Measurements from ENCODE around the gene AATF.

AATF gene

GRCh38 chr17:36942631-36943125 lies 6.1 kb upstream of the AATF start:
- DNase-seq: no peak

GRCh38 chr17:36943250-36944191 lies 5.2 kb upstream of the AATF start:
- DNase-seq: no peak

GRCh38 chr17:36944553-36944952 lies 4.2 kb upstream of the AATF start:
- DNase-seq: no peak

- DNase-seq: no peak
These were observed 3.6 kb upstream of the AATF start for GRCh38 chr17:36945140-36945539.

GRCh38 chr17:36945959-36946725 lies 2.6 kb upstream of the AATF start:
- no peak for DNase-seq

GRCh38 chr17:36946726-36947091 lies 2.0 kb upstream of the AATF start:
- DNase-seq: no peak

GRCh38 chr17:36947922-36948716 lies 635 bp upstream of the AATF start:
- DNase-seq: no peak

- no peak for DNase-seq
These were observed 740 bp downstream of the AATF start for GRCh38 chr17:36949461-36949927.

GRCh38 chr17:36950027-36950426 lies 1.3 kb downstream of the AATF start:
- no peak for DNase-seq

- no peak for DNase-seq
These were observed 2.5 kb downstream of the AATF start for GRCh38 chr17:36951084-36951789.

- no peak for DNase-seq
These were observed 22.8 kb downstream of the AATF start for GRCh38 chr17:36971508-36971907.

GRCh38 chr17:36972186-36972700 lies 23.5 kb downstream of the AATF start:
- DNase-seq: no peak

GRCh38 chr17:36972905-36973304 lies 24.2 kb downstream of the AATF start:
- no peak for DNase-seq

GRCh38 chr17:36975922-36976515 lies 27.3 kb downstream of the AATF start:
- no peak for DNase-seq

GRCh38 chr17:36977066-36977465 lies 28.3 kb downstream of the AATF start:
- no peak for DNase-seq

GRCh38 chr17:36977568-36977967 lies 28.8 kb downstream of the AATF start:
- no peak for DNase-seq

GRCh38 chr17:36978810-36979564 lies 30.2 kb downstream of the AATF start:
- DNase-seq: no peak

GRCh38 chr17:36979565-36979941 lies 30.8 kb downstream of the AATF start:
- no peak for DNase-seq

- DNase-seq: no peak
These were observed 31.6 kb downstream of the AATF start for GRCh38 chr17:36980280-36980761.

GRCh38 chr17:36983618-36984017 lies 34.9 kb downstream of the AATF start:
- DNase-seq: no peak

GRCh38 chr17:36989173-36989572 lies 40.4 kb downstream of the AATF start:
- DNase-seq: no peak

All from activated gamma-delta T cell treated with Interleukin-2 at 50 U/mL for 16 hours (primary cell).